Hepatocyte (in vitro differentiated cells): Measurements from ENCODE around the gene TMEM138. TPM values are rescaled to one million over a fixed set of nuclear protein-coding genes. Genes with fewer than 3 reads are reported as not detected.
"Not testable (repeated sequence)": the region's sequence is repeated elsewhere in the genome, so short reads cannot be mapped to it uniquely, and the experiment has no call there.

Source experiments
- DNase-seq: peaks from one replicate; pipeline ENCODE4 v3.0.0-alpha.2; 2016; ENCODE audit warnings: low spot score
- H2AFZ ChIP-seq: fragments of 200-600 bp; sonication (generic); 2 replicates; pipeline ENCODE4 v1.6.0; 2016; ENCODE audit warnings: antibody characterized with exemption, mild to moderate bottlenecking
- H3K27ac ChIP-seq: fragments of 200-600 bp; sonication (generic); 2 replicates; pipeline ENCODE4 v1.5.1; 2016; ENCODE audit warnings: mild to moderate bottlenecking
- H3K27me3 ChIP-seq: fragments of 200-600 bp; sonication (generic); 2 replicates; pipeline ENCODE4 v1.6.1; 2016
- H3K36me3 ChIP-seq: fragments of 200-600 bp; sonication (generic); replicated peaks from 2 replicates; pipeline ENCODE4 v1.5.1; 2016; ENCODE audit warnings: low read depth; ENCODE audit not compliant: insufficient read depth
- H3K4me1 ChIP-seq: fragments of 200-600 bp; sonication (generic); 2 replicates; pipeline ENCODE4 v1.5.1; 2016; ENCODE audit warnings: mild to moderate bottlenecking, moderate library complexity; ENCODE audit not compliant: insufficient read depth
- H3K4me2 ChIP-seq: fragments of 200-600 bp; sonication (generic); 2 replicates; pipeline ENCODE4 v1.6.0; 2016
- H3K4me3 ChIP-seq: fragments of 200-600 bp; sonication (generic); 2 replicates; pipeline ENCODE4 v1.5.1; 2016; ENCODE audit warnings: mild to moderate bottlenecking
- H3K79me2 ChIP-seq: fragments of 200-600 bp; sonication (generic); 2 replicates; pipeline ENCODE4 v1.6.0; 2017; ENCODE audit warnings: mild to moderate bottlenecking
- H3K9me2 ChIP-seq: fragments of 200-600 bp; sonication (generic); replicated peaks from 2 replicates; pipeline ENCODE4 v1.6.0; 2017; ENCODE audit warnings: mild to moderate bottlenecking; ENCODE audit not compliant: insufficient read depth
- H3K9me3 ChIP-seq: fragments of 200-600 bp; sonication (generic); 2 replicates; pipeline ENCODE4 v1.5.1; 2016; ENCODE audit warnings: low read depth, mild to moderate bottlenecking
- H4K20me1 ChIP-seq: fragments of 200-600 bp; sonication (generic); 2 replicates; pipeline ENCODE4 v1.6.0; 2016; ENCODE audit warnings: mild to moderate bottlenecking; ENCODE audit not compliant: insufficient read depth, poor library complexity, severe bottlenecking
- EZH2 ChIP-seq: fragments of 200-600 bp; sonication (generic); IDR thresholded peaks from 2 replicates; pipeline ENCODE4 v1.6.1; 2016; ENCODE audit warnings: antibody characterized with exemption, mild to moderate bottlenecking, borderline replicate concordance
- EZH2phosphoT487 ChIP-seq: fragments of 200-600 bp; sonication (generic); IDR thresholded peaks from one replicate; pipeline ENCODE4 v1.6.1; 2018; ENCODE audit warnings: antibody characterized with exemption, mild to moderate bottlenecking, low read depth, moderate library complexity; ENCODE audit not compliant: unreplicated experiment, severe bottlenecking
- WGBS: methylation state at CpG from one replicate; pipeline ENCODE4 v1.1.6; 2016; ENCODE audit warnings: low lambda C conversion rate; ENCODE audit errors: missing lambda C conversion rate; 5-methylcytosine and 5-hydroxymethylcytosine counted together
- polyA plus RNA-seq: library from polyadenylated mRNA; unstranded; fragments of >200 nt; fragmentation: Nextera tagmentation; extraction: Ambion mirVana; gene quantifications from 2 replicates; pipeline ENCODE4 v1.2.1, GENCODE V29; 2016
- total RNA-seq: library from RNA; depleted of rRNA; stranded (reverse); fragments of >200 nt; gene quantifications from 2 replicates; pipeline ENCODE4 v1.2.3, GENCODE V29; 2014
- TF ChIP-seq, protein P1 (sequence below): fragments of 200-600 bp; sonication (generic); IDR thresholded peaks from 2 replicates; pipeline ENCODE4 v1.5.1; 2016; ENCODE audit warnings: antibody characterized with exemption, mild to moderate bottlenecking; ENCODE audit not compliant: poor library complexity

The TMEM138 gene
- total and polyA plus RNA-seq, 2 experiments from 2014 or later = 32.8 to 48.6 TPM

DNA sequence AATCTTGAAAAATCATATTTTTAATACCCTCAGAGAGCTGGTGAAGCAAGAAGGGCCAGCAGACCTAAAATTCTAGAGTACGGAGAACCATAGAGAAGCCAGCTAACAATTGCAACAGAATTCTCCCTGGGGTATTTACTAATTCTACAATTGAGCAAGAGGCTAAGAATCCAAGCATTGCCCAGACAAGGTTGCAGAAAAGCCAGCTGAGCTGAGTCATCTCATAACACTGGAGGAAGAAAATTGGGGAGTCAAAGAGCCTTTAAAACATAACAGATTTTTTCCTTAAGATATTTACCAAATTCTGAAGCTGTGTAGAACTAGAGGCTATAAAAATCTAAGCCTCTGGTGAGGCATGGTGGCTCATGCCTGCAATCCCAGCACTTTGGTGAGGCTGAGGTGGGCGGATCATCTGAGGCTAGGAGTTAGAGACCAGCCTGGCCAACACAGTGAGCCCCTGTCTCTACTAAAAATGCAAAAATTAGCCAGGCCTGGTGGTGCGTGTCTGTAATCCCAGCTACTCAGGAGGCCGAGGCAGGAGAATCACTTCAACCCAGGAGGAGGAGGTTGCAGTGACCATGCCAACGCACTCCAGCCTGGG is 16.6 kb downstream of the TMEM138 start:
- 84% methylated on average over 5 of the region's 5 CpGs for WGBS
- H2AFZ ChIP-seq = no peak overlapping the region
- no peak overlapping the region for H3K4me2 ChIP-seq
- peak; percentile 65 for DNase-seq
- TF ChIP-seq, protein P1, sequence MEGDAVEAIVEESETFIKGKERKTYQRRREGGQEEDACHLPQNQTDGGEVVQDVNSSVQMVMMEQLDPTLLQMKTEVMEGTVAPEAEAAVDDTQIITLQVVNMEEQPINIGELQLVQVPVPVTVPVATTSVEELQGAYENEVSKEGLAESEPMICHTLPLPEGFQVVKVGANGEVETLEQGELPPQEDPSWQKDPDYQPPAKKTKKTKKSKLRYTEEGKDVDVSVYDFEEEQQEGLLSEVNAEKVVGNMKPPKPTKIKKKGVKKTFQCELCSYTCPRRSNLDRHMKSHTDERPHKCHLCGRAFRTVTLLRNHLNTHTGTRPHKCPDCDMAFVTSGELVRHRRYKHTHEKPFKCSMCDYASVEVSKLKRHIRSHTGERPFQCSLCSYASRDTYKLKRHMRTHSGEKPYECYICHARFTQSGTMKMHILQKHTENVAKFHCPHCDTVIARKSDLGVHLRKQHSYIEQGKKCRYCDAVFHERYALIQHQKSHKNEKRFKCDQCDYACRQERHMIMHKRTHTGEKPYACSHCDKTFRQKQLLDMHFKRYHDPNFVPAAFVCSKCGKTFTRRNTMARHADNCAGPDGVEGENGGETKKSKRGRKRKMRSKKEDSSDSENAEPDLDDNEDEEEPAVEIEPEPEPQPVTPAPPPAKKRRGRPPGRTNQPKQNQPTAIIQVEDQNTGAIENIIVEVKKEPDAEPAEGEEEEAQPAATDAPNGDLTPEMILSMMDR = no peak
- TF ChIP-seq EZH2phosphoT487 (no peak), EZH2 (no peak)
- H3K9me2 ChIP-seq = no peaks in the 10 kb centered on the region
- no peaks in the 10 kb centered on the region for H3K27me3 ChIP-seq
- peaks cover 4% of the 10 kb centered on the region for H3K4me1 ChIP-seq
- H3K4me3 ChIP-seq = no peak overlapping the region
- no peaks in the 10 kb centered on the region for H3K79me2 ChIP-seq
- no peaks in the 10 kb centered on the region for H3K36me3 ChIP-seq
- H3K27ac ChIP-seq = peak overlapping the region; percentile 66
- no peaks in the 10 kb centered on the region for H3K9me3 ChIP-seq
- H4K20me1 ChIP-seq = no peaks in the 10 kb centered on the region

- H3K4me3 ChIP-seq = no peak overlapping the region
- no peak for DNase-seq
- H3K9me3 ChIP-seq = no peaks in the 10 kb centered on the region
- no peaks in the 10 kb centered on the region for H3K9me2 ChIP-seq
- H3K36me3 ChIP-seq = no peaks in the 10 kb centered on the region
- H3K79me2 ChIP-seq = no peaks in the 10 kb centered on the region
- no peak for TF ChIP-seq EZH2phosphoT487
- TF ChIP-seq, protein P1 = no peak
- TF ChIP-seq EZH2 = no peak
- no peaks in the 10 kb centered on the region for H3K27me3 ChIP-seq
- peaks cover 4% of the 10 kb centered on the region for H3K4me1 ChIP-seq
- H2AFZ ChIP-seq = no peak overlapping the region
- no peaks in the 10 kb centered on the region for H4K20me1 ChIP-seq
- H3K27ac ChIP-seq = no peak overlapping the region
- WGBS = 99% methylated on average over 9 of the region's 9 CpGs
- H3K4me2 ChIP-seq = no peak overlapping the region
Observed at GRCh38 chr11:61380884-61381283, 18.7 kb downstream of the TMEM138 start.

- WGBS = 90% methylated on average over 5 of the region's 5 CpGs
- H3K4me2 ChIP-seq, H3K27me3 ChIP-seq, H3K36me3 ChIP-seq, H3K4me3 ChIP-seq, H4K20me1 ChIP-seq, H3K4me1 ChIP-seq, H3K27ac ChIP-seq, H2AFZ ChIP-seq, H3K9me2 ChIP-seq, DNase-seq, H3K79me2 ChIP-seq, H3K9me3 ChIP-seq: not testable (repeated sequence)
Observed at GRCh38 chr11:61383859-61384258, 21.7 kb downstream of the TMEM138 start.

GRCh38 chr11:61384271-61385242 is 22.4 kb downstream of the TMEM138 start:
- no peaks in the 10 kb centered on the region for H3K4me1 ChIP-seq
- H3K79me2 ChIP-seq = no peaks in the 10 kb centered on the region
- no peaks in the 10 kb centered on the region for H3K9me3 ChIP-seq
- no peaks in the 10 kb centered on the region for H4K20me1 ChIP-seq
- no peaks in the 10 kb centered on the region for H3K9me2 ChIP-seq
- H3K4me3 ChIP-seq = no peak overlapping the region
- no peak overlapping the region for H3K27ac ChIP-seq
- H3K27me3 ChIP-seq = no peaks in the 10 kb centered on the region
- no peaks in the 10 kb centered on the region for H3K36me3 ChIP-seq
- TF ChIP-seq EZH2 = no peak
- TF ChIP-seq, protein P1 = no peak
- TF ChIP-seq EZH2phosphoT487 = no peak
- H3K4me2 ChIP-seq = no peak overlapping the region
- no peak overlapping the region for H2AFZ ChIP-seq
- 85% methylated on average over 15 of the region's 15 CpGs for WGBS
- peak; percentile 19 for DNase-seq
